Uterus (tissue), 4 donors: ENCODE measurements around the gene RAB12. TPM values are rescaled to one million over a fixed set of nuclear protein-coding genes. Genes with fewer than 3 reads are reported as not detected.
A peak's percentile ranks its signal among the peaks of the same experiment; 100 is the strongest.

Experiments used
- DNase-seq, 2 donors: peaks; one replicate each; pipeline ENCODE4 v3.0.0-alpha.2; 2019 to 2020
- H3K27ac ChIP-seq, 2 donors: fragments of 200-600 bp; sonication (generic); 1 replicate in 1 of 2; 2 replicates in 1 of 2; pipeline ENCODE4 v1.5.1; 2016 to 2018
- H3K27me3 ChIP-seq, 2 donors: fragments of 200-600 bp; sonication (generic); one replicate each; pipeline ENCODE4 v1.5.1; 2018 to 2019; ENCODE audit warnings: control low read depth in 1 of 2
- H3K36me3 ChIP-seq, 2 donors: fragments of 200-600 bp; sonication (generic); one replicate each; pipeline ENCODE4 v1.5.1; 2019; ENCODE audit warnings: control low read depth in 1 of 2
- H3K4me1 ChIP-seq, 2 donors: fragments of 200-600 bp; sonication (generic); one replicate each; pipeline ENCODE4 v1.5.1; 2018 to 2019; ENCODE audit warnings: control low read depth in 1 of 2
- H3K4me3 ChIP-seq, 2 donors: fragments of 200-600 bp; sonication (generic); 1 replicate in 1 of 2; 2 replicates in 1 of 2; pipeline ENCODE4 v1.5.1; 2018 to 2019; ENCODE audit warnings: mild to moderate bottlenecking in 1 of 2
- H3K9me3 ChIP-seq, 2 donors: fragments of 200-600 bp; sonication (generic); one replicate each; pipeline ENCODE4 v1.5.1; 2019; ENCODE audit warnings: control low read depth in 1 of 2
- CTCF ChIP-seq, 4 experiments: fragments of 200-600 bp in 2 of 4; fragments of 450-650 bp in 2 of 4; sonication (generic) in 2 of 4; IDR thresholded peaks; one replicate each; pipeline ENCODE4 v1.5.1; 2016 to 2019; ENCODE audit warnings: antibody characterized with exemption in 4 of 4, mild to moderate bottlenecking in 2 of 4, moderate library complexity in 1 of 4
- POLR2A ChIP-seq, 2 donors: fragments of 450-650 bp; IDR thresholded peaks; one replicate each; pipeline ENCODE4 v1.6.1; 2016; ENCODE audit warnings: antibody characterized with exemption in 2 of 2, mild to moderate bottlenecking in 1 of 2, moderate library complexity in 1 of 2
- intact Hi-C: fragments of 100-400 bp; cut with DNase I; formaldehyde crosslinking; loops from one replicate; pipeline ENCODE4 v1.15.1; 2023; ENCODE audit warnings: low total_unique reads
- total RNA-seq, 4 donors: library from RNA; depleted of rRNA in 3 of 4; stranded (reverse); fragments of >200 nt in 3 of 4; gene quantifications; one replicate each; pipeline versions ENCODE4 v1.1.0 to v1.2.4, GENCODE V29; 2014 to 2023
- donor health status: DM: yes; HTN: yes; CAD: no.

The RAB12 gene, protein sequence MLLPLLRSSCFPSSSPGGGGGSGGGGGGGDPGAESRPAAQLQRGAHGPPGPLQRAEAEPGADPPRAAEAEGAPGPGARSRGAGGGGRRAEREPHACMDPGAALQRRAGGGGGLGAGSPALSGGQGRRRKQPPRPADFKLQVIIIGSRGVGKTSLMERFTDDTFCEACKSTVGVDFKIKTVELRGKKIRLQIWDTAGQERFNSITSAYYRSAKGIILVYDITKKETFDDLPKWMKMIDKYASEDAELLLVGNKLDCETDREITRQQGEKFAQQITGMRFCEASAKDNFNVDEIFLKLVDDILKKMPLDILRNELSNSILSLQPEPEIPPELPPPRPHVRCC
- total RNA-seq: 10 to 100 TPM; 37.9 to 85.8 (median 50.4) TPM

- Histone ChIP-seq H3K36me3 (no peaks in the 10 kb centered on the region), H3K27me3 (no peaks in the 10 kb centered on the region), H3K9me3 (no peaks in the 10 kb centered on the region), H3K27ac (peak within 1 kb of the TSS; percentile 91 to 98), H3K4me1 (peaks cover 4 to 8% of the 10 kb centered on the region in 2 donors), H3K4me3 (peak within 1 kb of the TSS; percentile 86 to 95)
- TF ChIP-seq POLR2A (IDR thresholded peaks at IDR 0.05) (peak in 1 of 2 donors; percentile 58), CTCF (IDR thresholded peaks at IDR 0.05) (peak; percentile 28 to 88 (median 83))
- intact Hi-C loops: no loop called here
- DNase-seq: peak; percentile 82 to 85
Measured at GRCh38 chr18:8608795-8609658, at the start of gene RAB12. RAB12 (plus strand) TSS chr18:8609437; CDS start chr18:8609440, 3 bp downstream.

DNA sequence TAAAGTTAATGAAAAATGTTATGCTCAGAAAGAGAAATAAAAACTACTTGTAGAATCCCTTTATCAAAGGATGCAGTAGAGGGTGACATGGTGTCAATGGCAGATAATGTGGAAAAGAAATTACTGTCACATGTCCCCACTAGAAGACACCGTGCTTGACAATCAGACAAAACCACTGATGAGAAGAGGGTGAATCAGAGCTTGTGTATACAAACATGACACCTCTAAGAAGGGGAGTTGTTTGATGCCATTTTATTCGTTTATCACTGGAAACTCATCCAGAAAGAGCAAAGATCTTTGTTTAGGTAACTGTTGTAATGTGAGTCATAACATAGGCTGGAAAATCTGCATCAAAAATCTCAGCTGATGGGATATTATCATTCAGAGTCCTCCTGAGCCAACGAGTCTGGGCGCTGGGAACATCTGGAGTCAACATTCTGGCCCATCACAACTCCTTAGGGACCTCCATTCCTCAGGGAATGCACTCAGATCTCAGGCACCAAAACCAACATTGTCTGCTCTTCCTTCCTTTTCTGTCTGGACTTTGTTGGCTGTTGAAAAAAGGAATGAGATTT is 49.5 kb upstream of the RAB12 start:
- Histone ChIP-seq H3K36me3 (no peaks in the 10 kb centered on the region), H3K4me3 (no peak overlapping the region), H3K27ac (no peak overlapping the region), H3K4me1 (no peaks in the 10 kb centered on the region), H3K9me3 (no peaks in the 10 kb centered on the region), H3K27me3 (no peaks in the 10 kb centered on the region)
- TF ChIP-seq POLR2A (IDR thresholded peaks at IDR 0.05) (no peak), CTCF (IDR thresholded peaks at IDR 0.05) (no peak)
- DNase-seq: no peak
- intact Hi-C loops: no loop called here

- Histone ChIP-seq H3K9me3 (no peaks in the 10 kb centered on the region), H3K4me1 (no peaks in the 10 kb centered on the region), H3K36me3 (no peaks in the 10 kb centered on the region), H3K4me3 (no peak overlapping the region), H3K27ac (no peak overlapping the region), H3K27me3 (no peaks in the 10 kb centered on the region)
- DNase-seq: no peak
- no peak for TF ChIP-seq POLR2A (IDR thresholded peaks at IDR 0.05)
- TF ChIP-seq CTCF (IDR thresholded peaks at IDR 0.05): no peak
- intact Hi-C loops: no loop called here
Measured at GRCh38 chr18:8561123-8561910, 47.9 kb upstream of the RAB12 start.

- Histone ChIP-seq H3K27me3 (no peaks in the 10 kb centered on the region), H3K4me3 (no peak overlapping the region), H3K36me3 (no peaks in the 10 kb centered on the region), H3K9me3 (no peaks in the 10 kb centered on the region), H3K4me1 (no peaks in the 10 kb centered on the region), H3K27ac (no peak overlapping the region)
- intact Hi-C loops: no loop called here
- no peak for DNase-seq
- TF ChIP-seq POLR2A (IDR thresholded peaks at IDR 0.05): no peak
- TF ChIP-seq CTCF (IDR thresholded peaks at IDR 0.05): no peak
Measured at GRCh38 chr18:8562070-8562469, 47.2 kb upstream of the RAB12 start.
